ENCODE data around the gene REX1BD.

The REX1BD gene

DNA sequence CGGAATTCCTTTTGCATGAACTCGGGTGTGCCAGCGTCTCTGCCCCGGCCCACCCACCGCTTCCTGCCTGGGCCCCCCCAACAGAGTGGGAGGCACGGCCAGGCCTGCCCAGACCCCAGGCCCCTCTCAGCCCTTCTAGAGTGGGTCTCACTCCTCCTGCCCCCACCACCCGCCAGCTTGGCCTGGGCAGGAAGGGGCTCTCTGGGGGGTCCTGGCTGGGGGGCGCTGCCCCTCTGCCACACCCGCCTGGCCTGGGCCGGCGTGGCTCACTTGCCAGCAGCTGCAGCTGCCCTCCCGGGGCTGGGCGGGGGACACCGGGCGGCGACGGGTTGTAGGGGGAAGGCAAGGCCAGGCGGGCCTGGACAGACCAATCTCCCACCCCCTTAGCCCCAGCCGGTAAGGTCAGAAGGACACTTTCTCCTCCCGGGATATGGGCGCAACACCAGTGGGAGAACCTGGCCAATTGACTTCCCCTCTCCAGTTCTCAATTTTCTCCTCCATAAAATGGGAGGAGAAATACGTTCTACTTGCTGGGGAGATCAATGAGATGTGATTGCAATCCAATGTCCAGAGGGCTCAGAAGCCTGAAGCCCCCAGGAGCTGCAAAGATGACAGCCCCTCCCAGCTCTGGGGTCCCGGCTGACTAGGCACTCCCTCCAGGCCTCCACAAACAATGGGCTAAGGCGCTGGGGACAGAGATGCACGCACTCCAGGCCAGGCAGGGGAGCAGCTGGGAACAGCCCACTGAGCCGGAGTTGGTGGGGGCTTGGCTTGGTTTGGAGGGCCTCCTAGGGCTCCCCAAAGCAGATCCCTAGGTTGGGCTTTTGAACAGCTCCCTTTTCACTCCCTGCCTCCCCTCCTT is 15.6 kb downstream of the REX1BD start:
- no peak for DNase-seq

DNA sequence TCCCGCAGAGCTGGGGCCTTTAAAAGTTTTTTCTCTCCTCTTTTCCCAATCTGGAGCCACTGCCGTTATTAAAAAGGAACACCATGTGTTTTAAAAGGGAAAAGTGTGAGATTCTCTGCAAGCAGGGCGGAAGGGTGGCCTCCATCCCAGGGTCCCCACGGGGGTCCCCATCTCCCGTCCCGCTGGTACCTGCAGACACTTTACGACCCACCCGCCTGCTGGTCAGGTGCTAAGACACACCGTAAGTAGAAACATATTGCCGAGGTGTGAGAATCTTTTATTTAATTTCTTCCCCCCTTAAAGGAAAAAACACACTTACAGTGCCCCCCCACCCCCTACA is 16.2 kb downstream of the REX1BD start:
- no peak for DNase-seq

DNA sequence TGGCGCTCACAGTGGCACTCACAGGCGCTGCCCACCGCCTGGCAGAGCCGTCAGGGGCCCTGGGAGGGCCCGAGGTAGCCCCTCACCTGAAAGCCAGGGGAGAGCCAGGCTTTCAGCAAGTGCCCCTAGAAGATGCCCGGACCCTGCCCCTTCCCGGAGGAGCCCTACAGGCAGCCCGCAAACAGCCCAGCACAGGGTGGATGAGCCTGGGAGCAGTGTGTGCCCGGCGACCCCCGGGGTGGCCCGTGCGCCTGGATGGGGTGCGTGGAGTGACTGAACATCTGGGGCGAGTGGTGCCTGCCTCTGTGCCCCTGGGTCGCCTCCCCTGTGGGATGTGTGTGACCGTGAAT is 16.6 kb downstream of the REX1BD start:
- DNase-seq = no peak

DNA sequence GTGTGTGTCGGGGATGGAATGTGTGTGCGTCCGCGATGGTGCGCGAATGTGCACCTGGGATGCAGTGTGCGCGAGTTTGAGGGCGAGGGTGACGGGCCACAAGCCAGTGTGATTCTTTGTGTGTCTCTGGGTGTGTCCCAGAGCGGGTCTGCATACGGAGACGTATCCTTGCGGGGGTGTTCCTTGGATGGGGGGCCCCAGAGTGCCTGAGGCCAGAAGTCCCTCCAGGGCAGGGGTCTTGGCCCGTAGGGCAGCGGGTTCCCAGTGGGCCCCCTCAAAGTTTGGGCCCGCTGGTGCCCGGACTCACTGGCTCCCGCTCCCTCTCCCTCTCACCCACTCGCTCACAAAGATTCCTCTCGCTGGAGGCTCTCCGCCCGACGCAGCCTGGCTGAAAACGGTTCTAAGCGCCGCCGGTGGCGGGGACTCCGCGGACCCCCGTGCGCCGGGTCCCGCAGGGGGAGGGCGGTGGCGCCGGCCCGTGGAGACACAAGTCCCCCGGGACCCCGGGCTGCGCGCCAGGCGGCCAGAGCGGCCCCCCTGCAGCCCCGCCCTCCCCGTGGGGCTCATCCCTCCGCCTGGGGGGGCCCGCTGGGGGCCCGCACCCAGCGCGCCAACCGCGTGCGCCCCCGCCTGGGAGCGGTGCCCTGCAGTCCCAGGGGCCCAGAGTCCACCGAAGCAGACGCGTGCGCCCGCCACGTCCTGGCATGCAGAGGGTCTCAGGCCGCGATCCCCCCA is 17.1 kb downstream of the REX1BD start:
- no peak for DNase-seq

DNA sequence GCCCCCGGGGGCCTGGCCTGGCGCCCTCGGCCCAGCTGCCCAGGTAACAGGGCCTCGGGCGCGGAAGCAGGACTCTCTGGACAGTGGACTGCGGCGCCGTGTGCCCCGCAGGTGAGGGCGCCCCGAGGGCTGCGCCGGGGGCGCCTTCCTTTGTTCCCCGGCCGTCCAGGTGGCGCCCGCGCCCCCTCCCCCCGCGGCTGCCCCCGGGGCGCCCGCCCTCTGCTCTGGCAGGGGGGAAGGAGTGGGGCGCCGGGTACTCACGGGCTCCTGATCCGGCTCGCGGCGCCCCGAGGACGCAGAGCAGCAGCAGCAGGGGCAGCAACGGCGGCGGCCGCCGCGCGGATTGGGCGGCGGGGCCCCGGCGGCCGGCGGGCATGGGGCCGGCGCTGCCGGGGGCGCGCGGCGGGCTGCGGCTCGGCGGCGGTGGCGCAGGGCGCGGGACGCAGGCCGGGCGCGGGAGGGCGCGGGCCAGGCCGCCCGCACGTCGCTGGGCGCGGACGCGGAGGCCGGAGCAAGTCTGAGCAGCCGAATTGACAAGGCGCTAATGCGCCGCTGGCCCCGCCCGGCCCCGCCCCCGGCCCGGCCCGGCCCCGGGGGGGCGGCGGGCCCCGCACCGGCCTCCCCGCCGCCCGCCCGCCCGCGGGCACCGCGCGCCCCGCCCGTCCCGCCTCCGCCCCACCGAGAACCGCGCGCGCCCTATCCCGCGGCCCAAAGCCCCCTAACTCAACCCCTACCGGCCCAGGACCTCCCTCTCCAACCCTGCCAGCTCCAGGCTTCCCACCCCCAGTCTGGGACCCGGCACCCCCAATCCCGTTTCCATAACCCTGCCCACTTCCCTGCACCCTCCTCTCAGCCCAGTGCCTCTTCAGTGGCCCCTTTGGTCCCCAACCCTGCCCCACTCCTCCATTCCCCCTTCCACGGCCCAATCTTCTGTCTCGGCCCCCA is 18.0 kb downstream of the REX1BD start, which contains the start of gene CRLF1:
Gene CRLF1, minus strand, starts transcription at position 519 of the 945 bp plus-strand sequence. Its CDS starts 143 bp downstream, at position 376.
- no peak for DNase-seq

DNA sequence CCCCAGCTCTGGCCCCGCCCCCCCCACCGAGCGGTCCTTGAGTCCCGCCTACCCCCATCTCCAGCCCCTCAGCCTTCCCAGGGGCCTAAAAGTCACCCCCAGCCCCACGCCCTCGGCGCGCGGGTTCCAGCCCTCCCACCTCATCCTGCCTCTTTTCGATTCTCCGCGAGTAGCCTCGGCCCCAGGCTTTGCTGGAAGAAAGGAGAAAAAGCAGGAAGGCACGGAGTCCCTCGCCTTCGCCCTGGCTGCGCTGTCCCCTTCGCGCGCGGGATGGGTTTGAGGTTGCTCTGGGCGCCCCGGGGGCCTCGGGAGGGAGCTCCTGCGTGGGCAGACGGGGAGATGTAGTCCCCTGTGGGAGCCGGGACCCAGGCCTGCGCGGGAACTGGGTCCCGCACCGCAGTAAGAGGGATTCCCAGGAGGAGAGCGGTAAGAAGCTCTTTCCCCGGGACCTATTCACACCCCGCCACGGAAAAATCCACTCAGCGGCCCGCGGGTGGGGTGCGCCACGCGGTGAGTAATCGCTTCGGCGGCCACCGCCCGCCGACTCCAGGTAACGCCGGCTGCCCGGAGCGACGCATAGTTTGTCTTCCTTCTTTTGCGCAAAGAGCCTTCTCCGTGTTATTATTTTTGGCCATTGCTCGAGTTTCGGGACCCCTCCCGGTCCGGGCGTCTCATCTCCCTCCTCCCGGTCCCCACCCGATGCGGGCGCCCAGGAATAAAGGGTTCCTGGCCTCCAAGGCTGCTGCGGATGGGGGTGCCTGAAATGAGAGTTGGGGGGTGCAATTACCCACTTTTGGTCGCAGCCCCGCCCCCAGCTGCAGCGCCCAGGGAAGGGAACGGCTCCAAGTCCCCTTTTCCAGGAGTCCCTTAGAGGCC is 18.9 kb downstream of the REX1BD start:
- no peak for DNase-seq

DNA sequence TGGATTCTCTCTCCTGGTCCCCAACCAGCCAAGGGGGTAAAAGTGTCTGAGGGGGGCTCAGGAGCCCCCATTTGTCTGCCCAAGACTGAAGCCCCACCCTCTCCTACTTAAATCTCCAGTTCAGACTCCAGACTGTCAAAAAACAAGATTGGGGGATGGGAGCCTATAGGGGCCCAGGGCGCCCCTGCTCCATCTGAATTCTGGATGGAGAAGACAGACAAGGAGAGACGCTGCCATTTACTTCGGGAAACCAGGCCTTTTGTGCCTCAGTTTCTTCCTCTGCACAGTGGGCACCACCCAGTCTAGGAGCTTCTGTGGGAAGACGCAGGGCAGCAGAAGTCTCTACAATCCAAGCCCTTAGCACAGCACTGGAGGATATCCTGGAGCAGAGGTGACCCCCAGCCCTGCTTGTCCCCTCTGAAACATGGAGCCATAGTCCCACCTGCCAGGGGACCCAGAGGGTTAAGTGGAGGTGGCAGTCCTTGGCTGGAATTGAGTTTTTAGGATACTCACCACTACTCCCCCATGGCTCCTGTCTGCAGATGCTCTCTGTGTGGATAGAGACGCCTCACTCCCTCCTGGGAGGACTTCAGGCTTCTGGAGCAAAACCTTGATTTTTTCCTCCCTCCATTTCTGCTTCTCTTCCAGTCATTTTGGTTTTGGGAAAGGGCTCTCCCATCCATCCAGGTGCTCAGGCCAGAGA is 19.7 kb downstream of the REX1BD start:
- no peak for DNase-seq

DNA sequence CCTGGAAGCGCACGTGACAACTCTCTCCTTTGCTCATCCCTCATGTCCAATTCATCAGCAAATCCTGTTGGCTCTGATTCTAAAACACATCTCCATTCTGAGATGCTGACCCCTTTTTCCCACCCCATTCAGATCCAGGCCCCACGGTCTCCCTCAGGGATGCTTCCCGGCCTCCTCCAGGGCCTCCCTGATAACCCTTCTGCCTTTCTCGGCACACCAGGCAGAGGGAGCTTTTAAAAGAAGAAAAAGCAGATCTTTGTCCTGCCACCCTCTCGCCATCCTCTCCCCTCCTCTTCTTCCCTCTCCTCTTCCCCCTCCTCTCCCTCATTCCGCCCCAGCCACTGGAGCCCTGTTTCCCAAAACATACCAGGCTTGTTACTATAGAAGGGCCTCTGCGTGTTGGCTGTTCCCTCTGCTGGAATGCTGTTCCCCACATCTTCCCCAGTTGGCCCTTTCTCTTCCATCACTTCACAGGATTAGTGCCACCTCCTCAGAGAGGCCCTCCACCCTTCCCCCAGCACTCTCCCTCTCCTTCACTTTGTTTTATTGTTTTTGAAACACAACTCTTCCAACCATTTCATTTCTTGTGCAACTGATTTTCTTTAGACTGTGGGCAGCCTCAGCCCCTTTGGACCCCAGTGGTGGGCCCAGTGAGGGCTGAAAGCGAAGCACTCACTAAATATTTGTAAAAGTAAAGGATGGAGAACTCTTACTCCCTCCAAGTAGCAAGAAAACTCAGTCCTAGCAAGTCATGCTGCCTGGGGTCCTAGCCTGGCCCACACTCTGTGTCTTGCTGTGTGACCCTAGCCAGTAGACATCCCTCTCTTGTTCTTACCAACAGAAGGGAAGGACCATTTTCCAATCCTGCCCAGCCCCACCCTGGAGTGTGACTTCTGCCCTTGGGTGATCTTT is 20.5 kb downstream of the REX1BD start:
- DNase-seq = no peak

DNA sequence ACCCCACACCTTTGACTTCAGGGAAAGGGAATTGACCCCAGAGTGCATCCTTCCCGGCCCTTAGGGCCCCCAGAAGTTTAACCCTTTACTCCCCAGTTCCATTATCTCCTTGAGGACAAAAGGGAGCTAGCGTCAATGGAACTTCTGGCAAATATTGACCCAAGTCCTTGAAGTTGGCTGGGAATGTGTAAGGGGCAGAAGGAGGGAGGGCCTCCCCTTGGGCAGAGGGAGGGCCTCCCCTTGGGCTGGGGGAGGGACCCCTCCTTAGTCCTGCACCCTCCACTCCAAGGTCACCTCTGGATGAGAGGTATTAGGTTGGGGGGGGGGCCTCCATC is 21.1 kb downstream of the REX1BD start:
- no peak for DNase-seq

DNA sequence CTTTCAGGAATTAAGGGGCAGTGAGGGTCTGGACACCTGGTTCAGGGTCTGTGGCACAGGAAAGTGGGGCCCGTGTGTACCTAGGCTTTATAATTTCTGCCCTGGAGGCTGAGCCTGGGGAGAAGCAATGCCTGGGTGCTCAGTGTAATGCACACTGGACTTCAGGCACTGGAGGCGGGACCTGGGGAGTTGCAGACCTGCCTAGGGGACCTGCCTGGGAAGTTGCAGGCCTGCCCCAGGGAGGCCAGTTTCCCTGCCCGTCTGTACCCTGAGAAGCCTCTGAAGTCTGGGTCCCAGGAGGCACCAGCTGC is 21.6 kb downstream of the REX1BD start:
- no peak for DNase-seq

DNA sequence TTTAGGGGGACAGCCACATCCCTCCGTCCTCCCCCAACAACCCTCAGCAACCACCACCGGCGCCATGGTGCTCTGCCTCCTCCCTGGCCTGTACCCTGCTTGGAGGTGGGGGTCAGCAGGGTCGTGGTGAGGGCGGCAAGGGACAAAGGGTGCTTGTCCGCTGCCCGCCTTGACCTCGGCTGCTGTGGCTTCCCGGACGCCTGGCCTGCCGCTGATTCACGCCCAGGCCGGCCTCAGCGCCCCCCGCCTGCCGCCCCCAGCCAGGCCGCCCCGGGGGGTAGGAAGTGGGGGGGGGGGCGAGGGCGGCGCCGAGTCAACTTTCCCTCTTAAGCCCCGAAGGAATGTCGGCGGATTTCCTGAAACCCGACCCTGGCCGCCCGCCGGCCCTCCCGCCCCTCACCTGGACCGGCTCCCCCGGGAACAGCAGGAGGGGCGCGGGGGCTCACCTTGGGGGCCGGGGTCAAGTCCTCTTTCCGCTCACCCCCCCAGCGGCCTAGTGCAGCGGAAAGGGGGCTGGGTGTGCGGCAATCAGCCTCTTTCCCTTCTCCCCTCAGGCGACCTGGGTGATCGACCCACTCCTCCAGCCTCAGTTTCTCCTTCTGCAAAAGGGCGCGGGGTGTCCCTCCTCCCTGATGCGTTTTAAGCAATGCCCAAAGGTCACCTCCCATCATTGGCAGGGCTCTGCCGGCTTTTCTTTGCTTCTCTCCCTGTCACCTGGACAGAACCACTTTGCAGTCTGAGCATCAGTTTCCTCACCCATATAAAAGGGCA is 22.1 kb downstream of the REX1BD start:
- no peak for DNase-seq

DNA sequence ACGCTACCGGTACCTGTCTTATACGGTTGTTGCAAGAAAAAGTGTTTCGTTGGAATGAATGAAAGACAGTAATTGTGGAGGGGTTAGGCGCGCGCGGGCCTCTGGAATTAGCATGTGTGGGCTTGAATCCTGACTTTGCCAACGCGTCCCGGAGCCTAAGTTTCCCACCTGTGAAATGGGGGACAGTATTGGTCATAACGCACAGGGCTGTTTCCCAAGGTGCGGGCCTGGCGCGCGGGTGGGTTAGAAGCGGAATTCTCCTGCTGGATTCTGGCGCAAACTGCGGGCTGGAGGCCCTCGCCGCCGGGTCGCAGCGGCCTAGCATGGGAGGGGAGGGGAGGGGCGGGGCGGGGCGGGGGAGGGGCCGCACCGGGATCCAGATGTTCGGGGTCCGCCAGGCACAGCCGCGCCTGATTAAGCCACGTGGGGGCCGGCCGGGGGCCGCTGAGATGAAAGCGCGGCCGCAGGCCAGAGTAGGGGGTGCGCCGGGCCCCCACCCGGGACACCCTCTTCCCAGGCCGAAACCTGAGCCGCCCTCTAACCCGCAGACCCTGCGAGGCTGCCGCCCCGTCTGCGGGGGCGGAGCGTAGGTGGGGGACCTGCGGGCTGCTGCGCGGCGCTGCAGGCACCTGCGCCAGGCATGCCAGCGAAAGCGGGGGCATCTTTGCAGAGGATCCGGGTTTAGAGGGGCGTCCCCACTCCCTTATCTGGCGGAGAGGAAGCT is 22.9 kb downstream of the REX1BD start:
- DNase-seq = no peak

DNA sequence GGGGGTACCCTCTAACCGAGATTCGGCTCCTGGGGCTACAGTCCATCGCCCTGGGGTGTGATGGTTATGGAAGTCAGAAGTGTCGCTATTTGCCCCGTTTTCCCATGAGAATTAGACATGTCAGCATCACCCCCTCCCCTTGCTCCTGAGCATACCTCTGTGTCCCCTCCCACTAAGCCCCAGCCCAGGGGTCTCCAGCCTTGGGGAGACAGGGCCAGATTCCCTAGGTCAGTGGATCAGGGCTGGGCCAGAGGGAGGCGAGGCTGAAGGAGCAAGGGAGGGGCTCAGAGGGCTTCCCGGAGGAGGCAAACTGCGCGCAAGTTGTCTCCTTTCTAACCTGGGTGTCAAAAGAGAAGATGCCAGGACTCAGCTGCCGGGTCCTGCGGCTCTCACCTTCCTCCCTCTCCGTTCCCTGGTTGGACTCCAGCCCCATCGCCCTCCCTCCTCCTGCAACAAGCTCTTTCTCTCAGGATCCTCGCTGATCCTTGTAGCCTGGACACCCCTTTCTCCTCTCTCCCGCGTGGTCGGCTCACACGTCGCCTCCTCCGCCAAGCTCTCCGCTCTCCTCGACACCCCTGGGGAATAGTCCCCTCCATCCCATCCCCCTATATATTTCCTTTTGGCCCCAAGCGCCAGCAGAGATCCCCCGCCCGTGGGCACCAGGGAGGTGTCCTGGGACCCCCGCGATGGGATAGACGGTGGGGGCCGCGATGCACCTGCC is 23.6 kb downstream of the REX1BD start:
- DNase-seq = peak; percentile 38

DNA sequence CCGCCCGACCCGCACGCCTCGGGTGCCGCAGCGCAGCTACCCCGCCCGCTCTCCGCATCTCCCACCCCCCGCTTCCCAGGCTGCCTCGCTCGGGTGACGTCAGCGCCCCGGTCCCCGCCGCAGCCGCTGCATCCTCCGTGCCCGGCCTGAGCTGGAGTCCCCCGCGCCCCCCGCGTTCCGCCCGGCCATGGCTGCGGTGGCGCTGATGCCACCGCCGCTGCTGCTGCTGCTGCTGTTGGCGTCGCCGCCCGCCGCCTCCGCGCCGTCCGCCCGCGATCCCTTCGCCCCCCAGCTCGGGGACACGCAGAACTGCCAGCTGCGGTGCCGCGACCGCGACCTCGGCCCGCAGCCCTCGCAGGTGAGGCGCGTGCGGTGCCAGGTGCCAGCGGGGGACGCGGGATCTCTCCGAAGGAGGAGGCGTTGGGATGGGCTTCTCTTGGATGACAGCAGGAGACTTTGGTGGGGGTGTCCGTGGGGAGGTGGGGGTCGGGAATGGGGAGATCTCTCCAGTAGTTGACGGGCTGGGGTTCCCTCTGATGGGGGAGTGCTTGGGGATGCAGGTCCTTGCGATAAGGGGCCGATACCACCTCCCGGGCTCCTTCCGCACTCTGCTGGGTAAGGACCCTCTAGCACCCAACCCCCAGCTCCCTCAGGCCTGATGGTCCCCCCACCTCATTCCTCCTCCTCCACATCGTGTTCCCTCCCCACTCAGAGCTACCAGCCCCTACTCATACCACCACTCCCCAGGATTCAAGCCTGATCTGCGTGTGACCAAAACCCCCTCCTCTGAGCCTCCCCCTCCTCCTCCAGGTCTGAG is 24.4 kb downstream of the REX1BD start, which contains the start of gene TMEM59L:
Gene TMEM59L, plus strand, starts transcription at position 99 of the 817 bp plus-strand sequence. Its CDS starts 89 bp downstream, at position 188.
- peak; percentile 40 for DNase-seq

DNA sequence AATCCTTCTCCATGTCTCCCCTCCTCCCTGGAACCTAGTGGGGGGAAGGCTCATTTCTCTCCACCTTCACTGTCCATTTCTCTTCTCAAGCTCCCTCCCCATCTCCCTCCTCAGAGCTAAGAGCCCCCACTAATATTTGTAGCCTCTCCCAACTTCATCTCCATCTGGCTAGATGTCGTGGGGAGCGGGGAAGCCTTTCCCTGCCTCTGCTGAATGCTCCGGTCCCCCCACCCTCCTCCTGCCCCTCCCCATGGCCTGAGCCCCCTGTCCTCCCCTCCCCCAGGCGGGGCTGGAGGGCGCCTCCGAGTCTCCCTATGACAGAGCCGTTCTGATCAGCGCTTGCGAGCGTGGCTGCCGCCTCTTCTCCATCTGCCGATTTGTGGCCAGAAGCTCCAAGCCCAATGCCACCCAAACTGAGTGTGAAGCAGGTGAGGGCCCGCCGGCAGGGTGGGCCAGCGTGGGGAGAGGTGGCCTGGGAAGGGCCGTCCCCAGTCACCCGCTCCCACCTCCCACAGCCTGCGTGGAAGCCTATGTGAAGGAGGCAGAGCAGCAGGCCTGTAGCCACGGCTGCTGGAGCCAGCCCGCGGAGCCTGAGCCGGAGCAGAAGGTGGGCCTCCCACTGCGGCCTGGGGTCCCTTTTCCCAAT is 25.1 kb downstream of the REX1BD start:
- no peak for DNase-seq

DNA sequence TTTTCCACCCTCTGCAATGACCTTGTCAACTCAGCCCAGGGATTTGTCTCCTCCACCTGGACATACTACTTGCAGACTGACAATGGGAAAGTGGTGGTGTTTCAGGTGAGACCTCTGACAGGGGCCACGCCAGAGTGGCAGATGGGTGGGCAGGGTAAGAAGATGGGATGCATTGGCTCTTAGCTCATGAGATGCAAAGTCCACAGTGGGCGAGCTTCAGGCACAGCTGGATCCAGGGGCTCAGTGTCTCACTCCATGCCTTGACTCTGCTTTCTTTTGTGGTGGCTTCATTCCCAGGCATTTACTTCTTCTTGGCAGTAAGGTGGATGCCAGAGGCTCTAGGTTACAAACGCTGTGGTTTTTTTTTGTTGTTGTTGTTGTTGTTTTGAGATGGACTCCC is 27.4 kb downstream of the REX1BD start:
- no peak for DNase-seq

DNA sequence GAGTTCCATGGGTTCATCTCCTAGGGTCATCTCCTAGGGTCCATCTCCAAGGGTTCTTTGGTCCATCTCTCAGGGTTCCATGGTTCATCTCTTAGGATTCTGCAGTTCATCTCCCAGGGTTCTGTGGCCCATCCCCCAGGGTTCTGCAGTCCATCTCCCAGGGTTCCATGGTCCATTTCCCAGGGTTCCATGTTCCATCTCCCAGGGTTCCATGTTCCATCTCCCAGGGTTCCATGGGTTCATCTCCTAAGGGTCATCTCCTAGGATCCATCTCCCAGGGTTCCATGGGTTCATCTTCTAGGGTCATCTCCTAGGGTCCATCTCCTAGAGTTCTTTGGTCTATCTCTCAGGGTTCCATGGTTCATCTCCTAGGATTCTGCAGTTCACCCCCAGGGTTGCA is 29.0 kb downstream of the REX1BD start:
- no peak for DNase-seq
